UCSD-AML1 (cell line): ENCODE data around the gene USP6.
"Not testable (repeated sequence)": the region's sequence is repeated elsewhere in the genome, so short reads cannot be mapped to it uniquely, and the experiment has no call there.

Experiments used
- DNase-seq: peaks from one replicate; lab custom pipeline; 2025; ENCODE audit not compliant: unreplicated experiment; lab: John Stamatoyannopoulos, UW

Gene USP6

DNA sequence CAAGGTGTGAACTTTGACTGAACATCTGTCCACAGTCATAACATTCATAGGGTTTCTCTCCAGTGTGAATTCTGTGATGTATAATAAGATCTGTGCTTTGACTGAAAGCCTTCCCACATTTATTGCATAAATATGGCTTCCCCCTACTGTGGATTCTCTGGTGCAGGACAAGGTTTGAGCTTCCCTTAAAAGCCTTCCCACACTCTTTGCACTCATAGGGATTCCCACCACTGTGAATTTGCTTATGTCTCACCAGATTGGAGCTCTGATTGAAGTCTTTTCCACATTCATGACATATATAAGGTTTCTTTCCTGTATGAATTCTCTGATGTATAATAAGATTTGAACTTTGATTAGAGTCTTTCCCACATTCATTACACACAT, 67.6 kb downstream of the USP6 start:
- DNase-seq = no peak

DNA sequence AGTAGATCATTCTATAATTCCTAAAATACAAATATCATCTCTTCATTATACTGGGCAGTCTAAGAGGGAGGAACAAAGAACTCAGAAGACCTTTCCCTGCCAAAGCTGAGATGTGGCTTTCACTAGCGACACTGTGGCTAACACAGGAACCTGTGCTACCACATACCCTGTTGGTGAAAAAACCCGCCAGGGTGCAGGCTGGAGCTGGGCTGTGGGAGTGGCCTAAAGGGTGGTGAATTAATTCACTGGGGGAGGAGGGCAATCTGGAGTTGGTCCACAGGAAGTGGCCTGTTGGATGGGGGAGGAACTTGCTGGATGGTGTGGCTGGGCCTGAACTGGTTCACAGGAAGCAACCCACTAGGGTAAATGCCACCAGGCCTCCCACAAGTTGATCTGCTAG, 68.5 kb downstream of the USP6 start:
- peak; percentile 24 for DNase-seq

DNA sequence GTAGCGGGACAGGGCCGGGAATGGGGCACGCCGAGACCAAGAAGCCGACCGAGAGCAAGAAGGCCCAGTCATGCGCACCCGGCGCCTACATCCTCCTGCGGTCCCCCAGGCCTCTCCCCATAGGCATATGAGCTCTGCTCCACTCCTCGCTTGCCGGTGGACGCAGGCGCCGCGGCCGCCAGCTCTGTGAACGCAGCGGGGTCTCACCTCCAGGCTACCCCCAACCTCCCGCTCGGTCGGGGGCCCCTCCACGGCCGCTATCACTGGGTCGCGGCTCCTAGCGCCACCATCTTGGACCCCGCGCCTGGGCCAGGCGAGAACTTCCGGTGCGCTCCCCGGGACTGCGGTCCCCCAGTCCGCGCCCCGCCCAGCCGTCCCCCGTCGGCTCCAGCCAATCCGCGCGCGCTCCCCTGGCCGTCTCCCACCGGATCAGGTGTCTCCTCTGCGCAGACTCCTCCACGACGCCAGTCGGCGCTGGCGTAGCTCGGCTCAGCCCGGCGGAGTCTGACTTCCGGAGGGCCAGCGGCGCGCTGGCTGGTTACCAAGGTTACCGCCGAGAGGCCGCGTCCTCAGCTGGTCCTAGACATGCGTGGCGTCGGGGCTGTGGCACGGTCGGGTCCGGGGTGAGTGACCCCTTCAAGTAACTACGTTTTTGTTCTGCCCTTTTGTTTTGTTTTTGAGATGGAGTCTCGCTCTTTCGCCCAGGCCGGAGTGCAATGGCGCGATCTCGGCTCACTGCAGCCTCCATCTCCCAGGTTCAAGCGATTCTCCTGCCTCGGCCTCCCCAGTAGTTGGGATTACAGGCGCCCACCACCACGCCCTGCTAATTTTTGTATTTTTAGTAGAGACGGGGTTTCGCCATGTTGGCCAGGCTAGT, 75.9 kb downstream of the USP6 start, which contains the start of gene ZNF594:
ZNF594 (minus strand) TSS at position 328 of the 877 bp plus-strand sequence. CDS start 7,612 bp downstream, outside the sequence.
- peak; percentile 70 for DNase-seq

DNA sequence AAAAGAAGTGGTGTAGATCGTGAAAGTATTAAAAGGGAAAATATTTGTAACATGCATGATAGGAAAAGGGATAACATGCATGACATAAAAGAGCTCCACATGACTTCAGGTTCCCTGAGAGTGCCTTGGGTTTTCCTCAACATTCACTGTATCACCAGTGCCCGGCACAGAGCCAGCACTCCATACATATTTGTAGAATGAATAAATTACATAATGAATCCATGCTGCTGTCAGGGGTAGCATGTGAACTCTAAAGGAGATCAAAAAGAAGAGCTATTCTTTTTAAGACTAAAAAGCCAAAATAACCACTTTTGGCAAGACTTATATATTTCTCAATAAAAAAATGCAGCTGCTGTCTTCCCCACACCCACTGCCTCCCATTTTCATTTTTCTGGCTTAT, 78.5 kb downstream of the USP6 start:
- no peak for DNase-seq

DNA sequence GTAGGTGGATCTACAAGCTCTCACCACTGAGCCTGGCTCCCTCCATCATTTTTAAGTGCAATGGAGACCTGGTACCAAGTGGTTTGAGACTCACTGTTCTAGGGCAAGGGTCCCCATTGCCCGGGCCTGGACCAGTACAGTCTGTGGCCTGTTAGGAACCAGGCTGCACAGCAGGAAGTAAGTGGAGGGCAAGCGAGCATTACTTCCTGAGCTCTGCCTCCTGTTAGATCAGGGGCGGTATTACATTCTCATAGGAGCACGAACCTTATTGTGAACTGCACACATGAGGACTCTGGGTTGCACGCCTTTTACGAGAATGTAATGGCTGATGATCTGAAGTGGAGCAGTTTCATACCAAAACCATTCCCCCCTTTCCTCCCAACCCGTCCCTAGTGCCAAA, 82.6 kb downstream of the USP6 start:
- peak; percentile 15 for DNase-seq

DNA sequence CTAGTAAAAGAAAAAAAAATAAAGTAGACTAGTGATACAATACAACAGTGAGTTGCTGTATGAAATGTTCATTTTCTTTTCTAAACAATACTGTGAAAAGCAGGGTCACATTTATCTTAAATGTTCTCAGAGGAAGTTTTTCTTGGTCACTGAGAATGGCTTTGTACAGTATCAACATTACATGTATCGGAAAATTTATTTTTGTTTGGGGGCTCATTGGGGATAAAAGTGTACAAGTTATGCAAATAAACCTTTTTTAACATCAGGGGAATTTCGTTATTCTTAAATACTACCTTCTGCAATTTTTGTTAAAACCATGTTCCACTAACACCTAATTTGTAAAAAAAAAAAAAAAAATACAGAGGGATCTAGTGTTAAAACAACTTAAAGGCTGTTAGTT, 84.5 kb downstream of the USP6 start:
- no peak for DNase-seq

DNA sequence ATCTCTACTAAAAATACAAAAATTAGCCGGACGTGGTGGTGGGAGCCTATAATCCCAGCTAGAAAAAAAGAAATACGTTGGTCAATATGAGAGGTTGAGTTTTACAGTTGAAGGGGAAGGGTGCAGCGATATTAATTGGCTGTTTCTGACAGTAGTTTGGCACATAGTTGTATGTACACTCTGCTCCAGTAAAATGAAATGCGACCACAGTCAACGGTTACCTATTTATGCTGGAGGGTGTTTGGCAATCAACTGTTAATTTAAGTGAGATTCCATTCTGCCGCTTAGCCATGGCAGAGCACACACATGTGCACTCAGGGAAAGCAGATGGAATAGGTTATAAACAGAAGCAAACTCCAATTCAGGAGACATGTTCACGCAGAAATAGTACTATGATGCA, 85.2 kb downstream of the USP6 start:
- DNase-seq = no peak

DNA sequence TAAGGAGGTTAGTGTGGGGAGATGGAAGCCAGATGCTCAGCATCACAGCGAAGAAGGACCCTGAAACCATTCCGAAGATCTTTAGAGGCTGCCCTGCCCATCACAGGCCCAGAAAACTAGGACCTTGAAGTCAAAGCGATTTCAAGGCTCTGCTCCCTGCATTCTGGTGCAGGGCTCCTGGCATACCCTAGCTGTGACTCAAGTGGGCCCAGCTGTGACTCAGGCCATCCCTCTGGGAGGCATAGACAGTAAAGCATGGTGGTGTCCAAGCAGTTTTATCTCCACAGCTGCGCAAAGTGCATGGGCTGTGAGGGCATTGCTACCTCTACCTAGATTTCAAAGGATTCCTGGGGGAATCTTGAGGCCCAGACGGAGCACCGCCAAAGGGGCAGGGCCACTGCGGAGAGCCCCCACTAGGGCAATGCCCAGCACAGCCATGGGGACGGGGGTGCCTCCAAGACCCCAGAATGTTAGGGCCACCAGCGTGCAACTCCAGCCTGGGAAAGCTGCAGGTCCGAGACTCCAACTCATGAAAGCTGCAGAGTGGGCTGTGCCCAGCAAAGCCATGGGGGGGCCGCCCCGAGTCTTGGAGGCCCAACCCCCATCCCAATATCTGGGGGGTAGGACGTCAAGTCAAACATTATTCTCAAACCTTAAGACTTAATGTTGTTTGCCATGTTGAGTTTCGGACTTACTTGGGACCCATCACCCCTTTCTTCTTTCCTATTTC, 87.5 kb downstream of the USP6 start:
- no peak for DNase-seq

DNA sequence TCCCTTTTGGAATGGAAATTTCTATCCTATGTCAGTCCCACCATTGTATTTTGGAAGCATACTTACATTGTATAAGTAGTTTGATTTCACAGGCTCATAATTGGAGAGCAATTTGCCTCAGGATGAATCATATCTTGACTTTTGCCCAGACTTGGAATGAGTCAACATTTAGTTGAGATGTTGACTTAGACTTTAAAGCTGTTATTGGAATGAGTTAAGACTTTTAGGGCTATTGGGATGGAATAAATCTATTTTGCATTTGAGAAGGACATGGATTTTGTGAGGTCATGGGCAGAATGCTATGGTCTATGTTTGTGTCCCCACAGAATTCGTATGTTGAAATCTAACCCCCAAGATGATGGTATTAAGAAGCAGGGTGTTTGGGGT, 88.1 kb downstream of the USP6 start:
- DNase-seq = no peak

DNA sequence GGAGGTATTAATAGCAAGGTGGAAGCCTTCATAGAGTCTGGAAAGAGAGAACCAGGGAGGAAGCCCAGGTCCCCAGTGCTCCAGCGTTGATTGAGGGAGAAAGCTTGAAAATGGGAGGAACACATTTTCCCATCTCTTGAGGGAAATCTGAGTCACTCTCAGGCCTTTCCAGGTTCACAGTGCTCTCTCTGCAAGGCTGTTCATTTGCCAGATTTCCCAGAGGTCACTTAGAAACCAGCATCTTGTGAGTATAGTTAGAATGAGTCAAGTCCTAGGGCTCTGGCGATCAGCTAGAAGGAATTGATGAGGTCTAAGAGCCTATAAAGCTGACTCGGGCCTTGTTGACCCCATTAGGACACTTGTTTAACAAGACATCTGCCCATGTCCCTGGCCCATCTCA, 93.6 kb downstream of the USP6 start:
- DNase-seq = no peak

DNA sequence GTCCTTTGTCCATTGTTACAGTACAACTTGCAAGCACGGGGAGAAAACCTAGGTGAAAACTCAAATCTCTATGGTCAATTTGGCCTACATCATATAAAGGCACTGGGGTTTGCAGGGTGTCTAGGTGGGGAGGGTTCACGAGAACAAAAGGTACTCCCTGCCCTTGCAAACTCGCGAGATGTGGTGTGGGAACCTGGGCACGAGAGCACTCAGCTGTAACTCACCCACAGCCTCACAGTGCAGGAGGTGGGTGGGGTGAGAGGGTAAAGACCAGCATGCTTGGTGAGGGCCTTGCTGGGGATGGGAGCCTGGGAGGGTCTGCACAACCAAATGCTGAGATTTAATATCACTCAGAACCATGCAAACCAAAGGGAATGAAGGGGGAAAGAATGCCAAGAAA, 94.3 kb downstream of the USP6 start:
- no peak for DNase-seq

DNA sequence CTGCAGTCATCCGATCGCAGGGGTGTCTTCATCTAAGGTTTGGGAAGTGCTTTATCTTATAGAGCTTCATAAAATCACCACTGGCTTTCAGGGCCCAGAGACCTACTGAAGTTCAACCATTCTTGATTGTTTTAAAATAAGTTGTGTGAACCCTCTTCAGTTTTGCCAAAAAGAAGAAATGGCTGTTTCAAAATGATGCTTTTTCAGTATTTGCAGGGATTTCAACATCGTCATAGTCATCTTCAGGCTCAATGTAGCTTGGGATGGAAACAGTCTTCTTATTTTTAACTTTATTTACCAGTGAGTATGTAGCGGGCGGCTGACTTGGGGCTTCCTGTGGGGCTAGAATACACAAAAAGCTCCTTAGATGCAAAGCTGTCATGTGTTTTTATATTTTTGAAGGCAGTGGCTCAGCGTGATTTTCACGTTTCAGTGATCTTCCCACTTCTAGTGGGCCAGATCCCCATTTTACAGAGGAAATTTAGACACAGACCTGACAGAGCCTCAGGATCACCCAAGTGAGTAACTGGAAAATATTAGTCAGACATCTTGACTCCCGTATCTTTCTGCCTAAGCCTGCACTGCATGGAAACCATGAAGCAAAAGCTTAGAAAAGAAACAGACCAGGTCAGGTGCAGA, 94.9 kb downstream of the USP6 start:
- no peak for DNase-seq

DNA sequence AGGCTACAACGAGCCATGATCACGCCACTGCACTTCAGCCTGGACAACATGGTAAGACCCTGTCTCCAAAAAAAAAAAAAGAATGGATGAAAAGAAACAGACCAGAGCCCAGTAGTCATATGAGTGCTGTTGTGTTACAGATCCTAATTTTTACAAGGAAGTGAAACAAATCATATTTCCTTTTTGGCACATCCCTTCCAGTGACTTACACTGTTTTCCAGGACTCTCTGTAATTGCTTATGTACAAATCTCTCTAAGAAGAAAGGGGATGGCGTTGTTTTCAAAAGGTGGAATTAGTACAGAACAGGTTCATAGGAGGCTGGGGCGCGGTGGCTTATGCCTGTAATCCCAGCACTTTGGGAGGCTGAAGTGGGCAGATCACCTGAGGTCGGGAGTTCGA, 95.6 kb downstream of the USP6 start:
- no peak for DNase-seq

DNA sequence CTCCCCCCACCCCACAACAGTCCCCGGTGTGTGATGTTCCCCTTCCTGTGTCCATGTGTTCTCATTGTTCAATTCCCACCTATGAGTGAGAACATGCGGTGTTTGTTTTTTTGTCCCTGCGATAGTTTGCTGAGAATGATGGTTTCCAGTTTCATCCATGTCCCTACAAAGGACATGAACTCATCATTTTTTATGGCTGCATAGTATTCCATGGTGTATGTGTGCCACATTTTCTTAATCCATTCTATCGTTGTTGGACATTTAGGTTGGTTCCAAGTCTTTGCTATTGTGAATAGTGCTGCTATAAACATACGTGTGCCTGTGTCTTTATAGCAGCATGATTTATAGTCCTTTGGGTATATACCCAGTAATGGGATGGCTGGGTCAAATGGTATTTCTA, 101.7 kb downstream of the USP6 start:
- not testable (repeated sequence) for DNase-seq

DNA sequence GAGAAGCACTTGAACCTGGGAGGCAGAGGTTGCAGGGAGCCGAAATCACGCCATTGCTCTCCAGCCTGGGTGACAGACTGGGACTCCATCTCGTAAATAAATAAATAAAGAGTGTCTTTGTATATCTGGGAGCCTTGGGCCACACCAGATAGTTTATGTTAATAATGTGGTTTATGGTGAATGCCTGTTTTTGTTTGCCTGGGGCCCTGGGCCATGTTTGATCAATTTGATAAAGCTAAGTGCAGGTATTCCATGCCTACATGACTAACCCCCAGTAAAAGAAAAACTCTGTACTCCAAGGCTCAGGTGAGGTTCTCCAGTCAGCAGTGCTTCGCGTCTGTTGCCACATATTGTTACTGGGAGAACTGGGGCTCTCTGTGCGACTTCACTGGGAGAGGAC, 103.7 kb downstream of the USP6 start:
- DNase-seq = no peak

DNA sequence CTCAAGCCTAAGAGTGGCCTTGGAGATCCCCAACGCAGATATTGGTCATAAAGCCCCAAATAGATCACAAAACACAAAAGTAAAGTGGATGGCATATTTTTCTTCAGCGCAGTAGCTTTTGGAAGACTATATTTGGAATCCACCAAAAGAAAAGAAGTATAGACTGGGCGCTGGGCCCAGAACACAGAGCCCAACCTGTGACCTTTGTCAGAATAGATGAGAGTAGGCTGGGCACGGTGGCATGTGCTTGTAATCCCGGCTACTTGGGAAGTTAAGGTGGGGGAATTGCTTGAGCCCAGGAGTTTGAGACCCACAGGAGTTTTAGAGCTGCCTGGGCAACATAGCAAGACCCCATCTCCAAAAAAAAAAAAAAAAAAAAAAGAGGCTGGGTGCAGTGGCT, 104.2 kb downstream of the USP6 start:
- no peak for DNase-seq

DNA sequence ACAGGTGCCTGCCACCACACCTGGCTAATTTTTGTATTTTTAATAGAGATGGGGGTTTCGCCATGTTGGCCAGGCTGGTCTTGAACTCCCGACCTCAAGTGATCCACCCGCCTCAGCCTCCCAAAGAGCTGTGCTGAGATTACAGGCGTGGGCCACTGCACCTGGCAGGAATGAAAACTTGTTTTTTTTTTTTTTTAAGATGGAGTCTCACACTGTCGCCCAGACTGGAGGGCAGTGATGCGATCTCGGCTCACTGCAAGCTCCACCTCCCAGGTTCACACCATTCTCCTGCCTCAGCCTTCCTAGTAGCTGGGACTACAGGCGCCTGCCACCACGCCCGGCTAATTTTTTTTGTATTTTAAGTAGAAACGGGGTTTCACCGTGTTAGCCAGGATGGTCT, 106.1 kb downstream of the USP6 start:
- DNase-seq = not testable (repeated sequence)
